Activated T-cell treated with anti-CD3 and anti-CD28 coated beads, Interleukin-2, amount 50 U/mL, for 72 hours (primary cell): ENCODE results near the gene ZNF274. TPM values are rescaled to one million over a fixed set of nuclear protein-coding genes. Genes with fewer than 3 reads are reported as not detected.
"Not testable (repeated sequence)": the region's sequence is repeated elsewhere in the genome, so short reads cannot be mapped to it uniquely, and the experiment has no call there.

Experiments
- ATAC-seq, 2 donors: fragments of 150-1000 bp; cut with Tn5 transposase; replicated peaks in 1 of 2; 2 replicates each; pipeline ENCODE4 v1.10.0; 2021; ENCODE audit warnings: moderate library complexity in 2 of 2, mild to moderate bottlenecking in 1 of 2
- DNase-seq, 2 donors: peaks; one replicate each; pipeline ENCODE4 v3.0.0; 2021 to 2022; ENCODE audit warnings: mixed read lengths in 1 of 2
- H3K27ac Mint-ChIP-seq: one replicate; pipeline ENCODE4 v1.8.0; 2022; ENCODE audit warnings: mild to moderate bottlenecking, moderate library complexity, mixed read lengths
- H3K27me3 Mint-ChIP-seq: one replicate; pipeline ENCODE4 v1.8.0; 2022; ENCODE audit warnings: low read depth, mixed read lengths
- H3K36me3 Mint-ChIP-seq, 2 donors: one replicate each; pipeline ENCODE4 v1.8.0; 2022; ENCODE audit warnings: mixed read lengths in 2 of 2, mild to moderate bottlenecking in 1 of 2; ENCODE audit not compliant: insufficient read depth in 2 of 2
- H3K4me1 Mint-ChIP-seq: one replicate; pipeline ENCODE4 v1.8.0; 2022; ENCODE audit warnings: low read depth, mixed read lengths
- H3K4me3 Mint-ChIP-seq, 2 donors: one replicate each; pipeline ENCODE4 v1.8.0; 2022; ENCODE audit warnings: mild to moderate bottlenecking in 2 of 2, mixed read lengths in 2 of 2, moderate library complexity in 2 of 2
- H3K9me3 Mint-ChIP-seq, 2 donors: one replicate each; pipeline ENCODE4 v1.8.0; 2022; ENCODE audit warnings: mixed read lengths in 2 of 2
- total RNA-seq, 2 donors: library from RNA; stranded (reverse); gene quantifications; one replicate each; pipeline ENCODE4 v1.2.3, GENCODE V29; 2022

Gene ZNF274
- total RNA-seq, 2 donors from 2014 or later: 32.1 to 42.8 TPM

DNA sequence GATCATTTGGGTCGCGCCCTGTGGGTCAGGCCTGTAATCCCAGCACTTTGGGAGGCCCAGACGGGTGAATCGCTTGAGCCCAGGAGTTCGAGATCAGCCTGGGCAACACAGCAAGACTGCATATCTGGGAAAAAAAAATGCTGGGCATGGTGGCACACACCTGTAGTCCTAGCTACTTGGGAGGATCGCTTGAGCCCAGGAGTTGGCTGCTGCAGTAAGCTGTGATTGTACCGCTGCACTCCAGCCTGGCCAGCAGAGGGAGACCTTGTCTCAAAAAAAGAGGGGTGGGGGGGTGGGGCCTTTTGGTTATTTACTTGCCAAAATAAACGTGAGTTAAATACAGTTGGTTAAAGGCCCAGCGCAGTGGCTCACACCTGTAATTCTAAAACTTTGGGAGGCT, 36.0 kb downstream of the ZNF274 start:
- Mint-ChIP-seq H3K36me3 (peaks cover 18 to 34% of the 10 kb centered on the region in 2 donors), H3K9me3 (peaks cover 14 to 29% of the 10 kb centered on the region in 2 donors), H3K27me3 (no peaks in the 10 kb centered on the region), H3K27ac (no peak overlapping the region), H3K4me3 (no peak overlapping the region), H3K4me1 (no peaks in the 10 kb centered on the region)
- ATAC-seq: peak; percentile 64 to 66
- DNase-seq: peak; percentile 49 to 55

DNA sequence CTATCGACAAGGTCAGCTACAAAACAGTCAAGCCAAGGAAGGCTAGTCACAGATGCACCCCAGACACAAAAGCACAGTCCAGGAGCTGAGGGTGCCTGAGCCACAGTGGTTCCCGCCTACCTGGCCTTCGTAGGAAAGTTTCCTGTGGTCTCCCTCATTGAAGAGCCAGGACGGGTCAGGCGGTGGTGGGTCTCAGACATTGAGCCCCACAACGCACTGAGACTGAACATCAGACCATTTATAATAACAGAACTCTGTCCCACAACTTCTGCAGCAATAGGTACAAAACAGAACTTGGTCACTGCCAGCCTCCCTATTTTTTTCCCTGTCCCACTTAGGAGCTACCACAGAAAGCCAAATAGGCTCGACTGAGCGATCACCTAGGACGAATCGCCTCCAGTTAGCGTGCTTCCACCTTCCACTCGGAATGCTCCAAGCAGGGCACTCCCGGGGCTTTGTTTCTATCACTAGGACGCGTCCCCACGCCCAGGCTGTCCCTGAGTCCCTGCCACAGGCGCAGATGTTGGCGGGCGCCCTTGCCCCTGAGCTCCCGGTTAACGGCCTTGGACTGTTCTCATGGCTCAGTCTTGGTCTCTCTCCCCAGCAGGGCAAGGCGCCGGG, 45.2 kb downstream of the ZNF274 start:
- ATAC-seq (no peak), DNase-seq (no peak)
- Mint-ChIP-seq H3K4me1 (peaks cover 34% of the 10 kb centered on the region), H3K9me3 (peaks cover 20 to 21% of the 10 kb centered on the region in 2 donors), H3K27me3 (no peaks in the 10 kb centered on the region), H3K27ac (peak overlapping the region; percentile 85), H3K36me3 (peaks cover 32 to 51% of the 10 kb centered on the region in 2 donors), H3K4me3 (peak overlapping the region; percentile 87 to 94)

DNA sequence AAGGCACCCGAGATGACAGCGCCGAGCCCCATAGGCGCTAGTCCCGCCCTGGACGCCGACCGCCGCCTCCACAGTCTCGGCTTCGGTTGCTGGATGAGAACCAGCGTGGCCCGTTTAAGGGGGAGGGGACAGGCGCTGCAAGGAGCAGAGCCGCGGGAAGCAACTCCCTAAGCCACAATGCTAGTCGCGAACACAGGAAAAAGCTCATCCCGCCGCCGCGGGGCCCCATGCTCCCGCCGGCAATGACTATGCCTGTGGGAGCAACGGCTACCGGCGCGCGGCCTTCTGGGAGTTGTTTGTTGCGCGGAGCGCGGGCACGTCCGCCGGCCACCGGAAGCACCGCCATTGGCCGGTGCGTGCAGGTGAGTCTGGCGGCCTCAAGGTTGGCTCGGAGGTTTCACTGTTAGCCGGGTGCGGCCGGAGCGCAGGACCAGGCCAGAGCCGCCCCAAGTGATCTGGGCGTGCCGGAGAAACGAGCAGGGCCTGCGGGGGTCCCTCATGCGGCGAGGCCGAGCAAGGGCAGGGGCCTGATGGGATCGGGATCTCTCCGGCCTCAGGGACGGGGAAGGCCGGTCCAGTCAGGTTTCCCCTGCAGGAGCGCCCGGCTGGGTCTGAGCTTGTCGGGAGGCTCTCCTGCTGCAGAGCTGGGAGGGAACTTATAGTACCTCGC, 45.9 kb downstream of the ZNF274 start, which contains the start of gene ZNF544:
Gene ZNF544, plus strand, starts transcription at position 330 of the 670 bp plus-strand sequence. CDS start 15,110 bp downstream, outside the sequence.
- peaks cover 35% of the 10 kb centered on the region for H3K4me1 Mint-ChIP-seq
- H3K4me3 Mint-ChIP-seq: peak within 1 kb of the TSS; percentile 87 to 94
- peaks cover 21 to 25% of the 10 kb centered on the region in 2 donors for H3K9me3 Mint-ChIP-seq
- ATAC-seq (peak; percentile 91 to 95), DNase-seq (peak; percentile 75 to 81)
- peak within 1 kb of the TSS; percentile 85 for H3K27ac Mint-ChIP-seq
- no peaks in the 10 kb centered on the region for H3K27me3 Mint-ChIP-seq
- H3K36me3 Mint-ChIP-seq: peaks cover 37 to 56% of the 10 kb centered on the region in 2 donors

- peak overlapping the region; percentile 87 to 94 for H3K4me3 Mint-ChIP-seq
- ATAC-seq (peak; percentile 20 to 25), DNase-seq (peak; percentile 10 to 28)
- no peaks in the 10 kb centered on the region for H3K27me3 Mint-ChIP-seq
- peaks cover 23 to 30% of the 10 kb centered on the region in 2 donors for H3K9me3 Mint-ChIP-seq
- H3K27ac Mint-ChIP-seq: peak overlapping the region; percentile 43
- H3K36me3 Mint-ChIP-seq: peaks cover 43 to 58% of the 10 kb centered on the region in 2 donors
- H3K4me1 Mint-ChIP-seq: peaks cover 40% of the 10 kb centered on the region
These were observed 46.4 kb downstream of the ZNF274 start for GRCh38 chr19:58229255-58229639.

GRCh38 chr19:58237324-58237723, 54.5 kb downstream of the ZNF274 start:
- H3K36me3 Mint-ChIP-seq: peaks cover 48 to 84% of the 10 kb centered on the region in 2 donors
- H3K27ac Mint-ChIP-seq: no peak overlapping the region
- peaks cover 8% of the 10 kb centered on the region for H3K4me1 Mint-ChIP-seq
- no peak overlapping the region for H3K4me3 Mint-ChIP-seq
- peaks cover 20 to 23% of the 10 kb centered on the region in 2 donors for H3K9me3 Mint-ChIP-seq
- ATAC-seq (no peak), DNase-seq (no peak)
- no peaks in the 10 kb centered on the region for H3K27me3 Mint-ChIP-seq

GRCh38 chr19:58243351-58243750, 60.5 kb downstream of the ZNF274 start:
- H3K36me3 Mint-ChIP-seq: peaks cover 62 to 87% of the 10 kb centered on the region in 2 donors
- H3K4me3 Mint-ChIP-seq: no peak overlapping the region
- H3K9me3 Mint-ChIP-seq: peaks cover 11 to 27% of the 10 kb centered on the region in 2 donors
- DNase-seq (no peak), ATAC-seq (no peak)
- no peak overlapping the region for H3K27ac Mint-ChIP-seq
- no peaks in the 10 kb centered on the region for H3K27me3 Mint-ChIP-seq
- no peaks in the 10 kb centered on the region for H3K4me1 Mint-ChIP-seq

- peaks cover 11 to 32% of the 10 kb centered on the region in 2 donors for H3K9me3 Mint-ChIP-seq
- H3K27ac Mint-ChIP-seq: no peak overlapping the region
- no peaks in the 10 kb centered on the region for H3K4me1 Mint-ChIP-seq
These were observed 66.0 kb downstream of the ZNF274 start for GRCh38 chr19:58248886-58249285.

GRCh38 chr19:58252102-58252685, 69.3 kb downstream of the ZNF274 start:
- ATAC-seq: no peak
- H3K36me3 Mint-ChIP-seq: peaks cover 70 to 96% of the 10 kb centered on the region in 2 donors
- no peak for DNase-seq
- no peaks in the 10 kb centered on the region for H3K27me3 Mint-ChIP-seq
- H3K4me3 Mint-ChIP-seq: no peak overlapping the region
- H3K9me3 Mint-ChIP-seq: peaks cover 17 to 35% of the 10 kb centered on the region in 2 donors
- no peaks in the 10 kb centered on the region for H3K4me1 Mint-ChIP-seq
- no peak overlapping the region for H3K27ac Mint-ChIP-seq

More at GRCh38 chr19:58248886-58249285, 66.0 kb downstream of the ZNF274 start:
- ATAC-seq: no peak
- no peak for DNase-seq
- Mint-ChIP-seq H3K27me3 (no peaks in the 10 kb centered on the region), H3K4me3 (no peak overlapping the region), H3K36me3 (peaks cover 67 to 96% of the 10 kb centered on the region in 2 donors)

DNA sequence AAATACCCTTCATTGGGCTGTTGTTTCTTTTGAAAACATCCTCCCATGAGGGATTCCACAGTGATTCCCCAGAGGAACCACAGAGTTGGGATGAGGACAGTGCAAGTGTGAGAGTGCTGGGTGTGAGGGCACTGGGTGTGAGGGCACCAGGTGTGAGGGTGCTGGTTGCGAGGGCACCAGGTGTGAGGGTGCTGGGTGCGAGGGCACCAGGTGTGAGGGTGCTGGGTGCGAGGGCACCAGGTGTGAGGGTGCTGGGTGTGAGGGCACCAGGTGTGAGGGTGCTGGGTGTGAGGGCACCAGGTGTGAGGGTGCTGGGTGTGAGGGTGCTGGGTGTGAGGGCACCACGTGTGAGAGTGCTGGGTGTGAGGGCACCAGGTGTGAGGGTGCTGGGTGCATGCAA, 75.4 kb downstream of the ZNF274 start:
- DNase-seq, H3K4me3 Mint-ChIP-seq, ATAC-seq, H3K27me3 Mint-ChIP-seq, H3K4me1 Mint-ChIP-seq, H3K27ac Mint-ChIP-seq: not testable (repeated sequence)
- H3K9me3 Mint-ChIP-seq: peaks cover 21 to 52% of the 10 kb centered on the region in 2 donors
- peaks cover 75 to 95% of the 10 kb centered on the region in 2 donors for H3K36me3 Mint-ChIP-seq

GRCh38 chr19:58261600-58261967, 78.7 kb downstream of the ZNF274 start:
- Mint-ChIP-seq H3K9me3 (peaks cover 15 to 41% of the 10 kb centered on the region in 2 donors), H3K36me3 (peaks cover 56 to 82% of the 10 kb centered on the region in 2 donors), H3K27me3 (no peaks in the 10 kb centered on the region), H3K4me3 (no peak overlapping the region), H3K27ac (peak overlapping the region; percentile 69), H3K4me1 (no peaks in the 10 kb centered on the region)
- DNase-seq: no peak
- ATAC-seq: no peak

GRCh38 chr19:58261968-58262921, 79.4 kb downstream of the ZNF274 start:
- no peak for ATAC-seq

GRCh38 chr19:58262922-58263296, 80.0 kb downstream of the ZNF274 start:
- DNase-seq: no peak
- no peaks in the 10 kb centered on the region for H3K4me1 Mint-ChIP-seq
- no peaks in the 10 kb centered on the region for H3K27me3 Mint-ChIP-seq
- no peak overlapping the region for H3K27ac Mint-ChIP-seq
- peaks cover 12 to 33% of the 10 kb centered on the region in 2 donors for H3K9me3 Mint-ChIP-seq
- no peak for ATAC-seq
- peaks cover 47 to 79% of the 10 kb centered on the region in 2 donors for H3K36me3 Mint-ChIP-seq
- no peak overlapping the region for H3K4me3 Mint-ChIP-seq

More at GRCh38 chr19:58261968-58262921, 79.4 kb downstream of the ZNF274 start:
- Mint-ChIP-seq H3K4me3 (no peak overlapping the region), H3K27me3 (no peaks in the 10 kb centered on the region), H3K36me3 (peaks cover 54 to 80% of the 10 kb centered on the region in 2 donors), H3K9me3 (peaks cover 15 to 38% of the 10 kb centered on the region in 2 donors), H3K27ac (peak overlapping the region; percentile 88), H3K4me1 (no peaks in the 10 kb centered on the region)
- no peak for DNase-seq
